NT2/D1 (cell line): Measurements from ENCODE around the gene EVI5L.

Experiments used
- SUZ12 ChIP-seq: IDR thresholded peaks from 2 replicates; pipeline ENCODE4 v1.6.1; 2011; ENCODE audit not compliant: insufficient read length, insufficient read depth; ENCODE audit errors: extremely low read depth
- YY1 ChIP-seq: IDR thresholded peaks from 2 replicates; pipeline ENCODE4 v1.6.1; 2011; ENCODE audit not compliant: insufficient read length, insufficient read depth
- ZNF274 ChIP-seq: IDR thresholded peaks from 2 replicates; pipeline ENCODE4 v1.6.1; 2011; ENCODE audit warnings: mild to moderate bottlenecking, low read depth, low read length

GRCh38 chr19:7879836-7880235, 49.8 kb downstream of the EVI5L start:
- TF ChIP-seq YY1 (no peak), ZNF274 (no peak), SUZ12 (no peak)
